HL-60 (cell line): ENCODE results near the gene MAP2K3.
"Not testable (repeated sequence)": the region's sequence is repeated elsewhere in the genome, so short reads cannot be mapped to it uniquely, and the experiment has no call there.

Experiments
- GABPA ChIP-seq: IDR thresholded peaks from 2 replicates; pipeline ENCODE4 v1.6.1; 2012; ENCODE audit warnings: low read depth
- POLR2AphosphoS5 ChIP-seq: IDR thresholded peaks from 2 replicates; pipeline ENCODE4 v1.6.1; 2012; ENCODE audit warnings: low read depth
- REST ChIP-seq: IDR thresholded peaks from 2 replicates; pipeline ENCODE4 v1.6.1; 2012; ENCODE audit warnings: low read depth; ENCODE audit not compliant: insufficient replicate concordance
- TF ChIP-seq, protein P1 (sequence below): IDR thresholded peaks from one replicate; pipeline ENCODE4 v1.5.1; 2011; ENCODE audit warnings: low read length, control low read depth, inconsistent platforms; ENCODE audit not compliant: insufficient read depth

GRCh38 chr17:21340407-21340806 lies 55.9 kb downstream of the MAP2K3 start:
- TF ChIP-seq, protein P1, sequence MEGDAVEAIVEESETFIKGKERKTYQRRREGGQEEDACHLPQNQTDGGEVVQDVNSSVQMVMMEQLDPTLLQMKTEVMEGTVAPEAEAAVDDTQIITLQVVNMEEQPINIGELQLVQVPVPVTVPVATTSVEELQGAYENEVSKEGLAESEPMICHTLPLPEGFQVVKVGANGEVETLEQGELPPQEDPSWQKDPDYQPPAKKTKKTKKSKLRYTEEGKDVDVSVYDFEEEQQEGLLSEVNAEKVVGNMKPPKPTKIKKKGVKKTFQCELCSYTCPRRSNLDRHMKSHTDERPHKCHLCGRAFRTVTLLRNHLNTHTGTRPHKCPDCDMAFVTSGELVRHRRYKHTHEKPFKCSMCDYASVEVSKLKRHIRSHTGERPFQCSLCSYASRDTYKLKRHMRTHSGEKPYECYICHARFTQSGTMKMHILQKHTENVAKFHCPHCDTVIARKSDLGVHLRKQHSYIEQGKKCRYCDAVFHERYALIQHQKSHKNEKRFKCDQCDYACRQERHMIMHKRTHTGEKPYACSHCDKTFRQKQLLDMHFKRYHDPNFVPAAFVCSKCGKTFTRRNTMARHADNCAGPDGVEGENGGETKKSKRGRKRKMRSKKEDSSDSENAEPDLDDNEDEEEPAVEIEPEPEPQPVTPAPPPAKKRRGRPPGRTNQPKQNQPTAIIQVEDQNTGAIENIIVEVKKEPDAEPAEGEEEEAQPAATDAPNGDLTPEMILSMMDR: not testable (repeated sequence)
- not testable (repeated sequence) for TF ChIP-seq POLR2AphosphoS5, REST, GABPA
